Measurements from ENCODE around the gene STOM.

The STOM gene

GRCh38 chr9:121369595-121370265 lies at the start of gene STOM:
Gene STOM, minus strand, starts transcription at chr9:121370250. Its CDS starts 63 bp downstream, at chr9:121370187.
- Histone ChIP-seq H3K4me1 (ENCODE audit: low read depth, poor library complexity, severe bottlenecking) (peaks cover 34% of the 10 kb centered on the region), H3K27ac (peak within 1 kb of the TSS; percentile 65)

GRCh38 chr9:121411993-121412392 lies 41.9 kb upstream of the STOM start:
- H3K9ac ChIP-seq: no peak overlapping the region
- H3K36me3 ChIP-seq (ENCODE audit: insufficient read depth): no peaks in the 10 kb centered on the region
- no peaks in the 10 kb centered on the region for H3K79me2 ChIP-seq (ENCODE audit: insufficient read depth, low read depth)
- no peaks in the 10 kb centered on the region for H3K4me1 ChIP-seq (ENCODE audit: low read depth, poor library complexity, severe bottlenecking)
- H2AFZ ChIP-seq (ENCODE audit: low read depth): no peak overlapping the region
- TF ChIP-seq CTCF (conservative IDR thresholded peaks at IDR 0.05; ENCODE audit: low read depth, low read length): no peak
- no peak overlapping the region for H3K4me2 ChIP-seq
- no peaks in the 10 kb centered on the region for H3K27me3 ChIP-seq (ENCODE audit: insufficient read depth, low read depth)
- no peak overlapping the region for H3K27ac ChIP-seq
- H3K4me3 ChIP-seq (IDR thresholded peaks at IDR 0.05; ENCODE audit: insufficient read depth, low read depth, low read length): no peak overlapping the region
- no peaks in the 10 kb centered on the region for H4K20me1 ChIP-seq (ENCODE audit: insufficient read depth)

More at GRCh38 chr9:121369595-121370265, at the start of gene STOM:
- Histone ChIP-seq H3K27me3 (ENCODE audit: insufficient read depth, low read depth) (no peaks in the 10 kb centered on the region), H3K9ac (peak within 1 kb of the TSS; percentile 69), H3K79me2 (ENCODE audit: insufficient read depth, low read depth) (no peaks in the 10 kb centered on the region), H3K36me3 (ENCODE audit: insufficient read depth) (no peaks in the 10 kb centered on the region), H3K4me3 (IDR thresholded peaks at IDR 0.05; ENCODE audit: insufficient read depth, low read depth, low read length) (no peak within 1 kb of the TSS), H3K4me2 (peak within 1 kb of the TSS; percentile 95), H4K20me1 (ENCODE audit: insufficient read depth) (no peaks in the 10 kb centered on the region), H2AFZ (ENCODE audit: low read depth) (peak within 1 kb of the TSS; percentile 98)
- TF ChIP-seq CTCF (conservative IDR thresholded peaks at IDR 0.05; ENCODE audit: low read depth, low read length): no peak

- H3K4me2 ChIP-seq: no peak overlapping the region
- TF ChIP-seq CTCF (conservative IDR thresholded peaks at IDR 0.05; ENCODE audit: low read depth, low read length): no peak
- no peak overlapping the region for H2AFZ ChIP-seq (ENCODE audit: low read depth)
- H3K9ac ChIP-seq: no peak overlapping the region
- H4K20me1 ChIP-seq (ENCODE audit: insufficient read depth): no peaks in the 10 kb centered on the region
- H3K79me2 ChIP-seq (ENCODE audit: insufficient read depth, low read depth): no peaks in the 10 kb centered on the region
- H3K27ac ChIP-seq: no peak overlapping the region
- no peaks in the 10 kb centered on the region for H3K27me3 ChIP-seq (ENCODE audit: insufficient read depth, low read depth)
- no peaks in the 10 kb centered on the region for H3K4me1 ChIP-seq (ENCODE audit: low read depth, poor library complexity, severe bottlenecking)
- H3K36me3 ChIP-seq (ENCODE audit: insufficient read depth): no peaks in the 10 kb centered on the region
- no peak overlapping the region for H3K4me3 ChIP-seq (IDR thresholded peaks at IDR 0.05; ENCODE audit: insufficient read depth, low read depth, low read length)
Measured at GRCh38 chr9:121405899-121406298, 35.8 kb upstream of the STOM start.

GRCh38 chr9:121404906-121405305 lies 34.9 kb upstream of the STOM start:
- H3K4me3 ChIP-seq (IDR thresholded peaks at IDR 0.05; ENCODE audit: insufficient read depth, low read depth, low read length): no peak overlapping the region
- H3K4me2 ChIP-seq: no peak overlapping the region
- H3K79me2 ChIP-seq (ENCODE audit: insufficient read depth, low read depth): no peaks in the 10 kb centered on the region
- H2AFZ ChIP-seq (ENCODE audit: low read depth): no peak overlapping the region
- H3K36me3 ChIP-seq (ENCODE audit: insufficient read depth): no peaks in the 10 kb centered on the region
- H3K4me1 ChIP-seq (ENCODE audit: low read depth, poor library complexity, severe bottlenecking): no peaks in the 10 kb centered on the region
- no peak for TF ChIP-seq CTCF (conservative IDR thresholded peaks at IDR 0.05; ENCODE audit: low read depth, low read length)
- H3K27ac ChIP-seq: no peak overlapping the region
- no peaks in the 10 kb centered on the region for H4K20me1 ChIP-seq (ENCODE audit: insufficient read depth)
- no peaks in the 10 kb centered on the region for H3K27me3 ChIP-seq (ENCODE audit: insufficient read depth, low read depth)
- H3K9ac ChIP-seq: no peak overlapping the region

All from KMS-11 (cell line).